ENCODE results near the gene FHAD1.

FHAD1 gene

DNA sequence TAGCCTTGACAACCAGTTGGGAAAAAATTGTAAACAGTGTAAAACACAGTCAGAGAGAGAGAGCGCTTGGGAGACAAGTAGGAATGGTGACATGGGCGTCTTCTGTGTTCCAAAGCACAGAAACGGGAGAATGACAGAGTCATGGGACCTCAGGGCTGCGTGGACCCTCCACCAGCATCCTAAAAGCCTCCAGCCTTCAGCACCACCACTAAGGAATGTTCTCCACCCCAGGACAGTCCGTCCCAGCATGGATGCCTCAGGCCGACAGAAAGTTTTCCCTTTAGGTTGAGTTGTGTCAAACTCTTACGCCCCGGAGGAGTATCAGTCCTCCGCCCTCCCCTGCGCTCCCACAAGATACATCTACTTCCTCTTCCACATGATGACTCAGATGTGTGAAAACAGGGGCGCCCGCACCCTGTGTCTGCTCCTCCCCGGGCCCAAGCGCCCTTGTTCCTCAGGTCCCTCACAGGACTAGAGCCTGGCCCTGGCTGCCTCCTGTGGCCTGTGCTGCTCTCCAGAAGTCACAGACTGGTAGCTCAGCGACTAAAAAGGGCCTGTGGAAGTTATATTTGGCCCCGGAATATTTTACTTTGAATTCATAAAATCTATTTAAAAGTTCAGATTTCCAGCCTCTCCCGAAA lies 98.8 kb downstream of the FHAD1 start:
- TF ChIP-seq, protein P1, sequence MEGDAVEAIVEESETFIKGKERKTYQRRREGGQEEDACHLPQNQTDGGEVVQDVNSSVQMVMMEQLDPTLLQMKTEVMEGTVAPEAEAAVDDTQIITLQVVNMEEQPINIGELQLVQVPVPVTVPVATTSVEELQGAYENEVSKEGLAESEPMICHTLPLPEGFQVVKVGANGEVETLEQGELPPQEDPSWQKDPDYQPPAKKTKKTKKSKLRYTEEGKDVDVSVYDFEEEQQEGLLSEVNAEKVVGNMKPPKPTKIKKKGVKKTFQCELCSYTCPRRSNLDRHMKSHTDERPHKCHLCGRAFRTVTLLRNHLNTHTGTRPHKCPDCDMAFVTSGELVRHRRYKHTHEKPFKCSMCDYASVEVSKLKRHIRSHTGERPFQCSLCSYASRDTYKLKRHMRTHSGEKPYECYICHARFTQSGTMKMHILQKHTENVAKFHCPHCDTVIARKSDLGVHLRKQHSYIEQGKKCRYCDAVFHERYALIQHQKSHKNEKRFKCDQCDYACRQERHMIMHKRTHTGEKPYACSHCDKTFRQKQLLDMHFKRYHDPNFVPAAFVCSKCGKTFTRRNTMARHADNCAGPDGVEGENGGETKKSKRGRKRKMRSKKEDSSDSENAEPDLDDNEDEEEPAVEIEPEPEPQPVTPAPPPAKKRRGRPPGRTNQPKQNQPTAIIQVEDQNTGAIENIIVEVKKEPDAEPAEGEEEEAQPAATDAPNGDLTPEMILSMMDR (IDR thresholded peaks at IDR 0.05), result no peak

DNA sequence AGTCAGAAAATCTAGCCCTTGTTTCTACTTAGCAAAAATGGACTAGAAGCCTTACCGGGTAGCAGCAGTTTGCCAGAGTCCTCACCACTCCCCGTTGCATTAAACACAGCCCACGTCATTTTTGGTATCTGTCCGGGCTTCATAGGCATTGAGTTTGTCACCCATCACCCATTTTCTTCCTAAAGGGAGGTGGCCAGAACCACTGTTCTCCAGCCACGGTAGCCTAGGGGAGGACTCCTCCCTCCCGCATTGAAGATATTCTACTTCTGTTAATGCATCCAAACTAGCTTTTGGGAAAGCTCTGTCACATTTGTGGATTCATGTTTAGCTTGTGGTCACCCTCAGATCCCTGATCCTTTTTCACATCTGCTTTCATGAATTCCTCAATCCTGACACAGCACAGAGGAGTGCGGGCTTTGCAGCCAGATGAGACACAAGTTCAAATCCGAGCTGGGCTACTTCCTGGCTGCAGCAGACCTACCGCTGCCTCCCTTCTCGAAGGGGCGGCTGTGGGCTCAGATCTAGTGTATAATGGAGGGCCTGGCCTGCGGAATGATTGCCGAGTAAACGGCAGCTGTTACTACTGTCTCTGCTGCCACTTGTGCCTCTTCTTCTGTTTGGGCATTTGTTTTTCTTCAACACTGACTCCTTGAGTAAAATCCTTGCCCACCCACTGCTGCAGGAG lies 99.5 kb downstream of the FHAD1 start:
- TF ChIP-seq, protein P1 (IDR thresholded peaks at IDR 0.05), result no peak

- TF ChIP-seq, protein P1 (IDR thresholded peaks at IDR 0.05), result no peak
Measured at GRCh38 chr1:15347182-15347581, 100.2 kb downstream of the FHAD1 start.

GRCh38 chr1:15348648-15349047 lies 101.6 kb downstream of the FHAD1 start:
- TF ChIP-seq, protein P1 (IDR thresholded peaks at IDR 0.05), result no peak

- TF ChIP-seq, protein P1 (IDR thresholded peaks at IDR 0.05), result no peak
Measured at GRCh38 chr1:15349133-15349532, 102.1 kb downstream of the FHAD1 start.

DNA sequence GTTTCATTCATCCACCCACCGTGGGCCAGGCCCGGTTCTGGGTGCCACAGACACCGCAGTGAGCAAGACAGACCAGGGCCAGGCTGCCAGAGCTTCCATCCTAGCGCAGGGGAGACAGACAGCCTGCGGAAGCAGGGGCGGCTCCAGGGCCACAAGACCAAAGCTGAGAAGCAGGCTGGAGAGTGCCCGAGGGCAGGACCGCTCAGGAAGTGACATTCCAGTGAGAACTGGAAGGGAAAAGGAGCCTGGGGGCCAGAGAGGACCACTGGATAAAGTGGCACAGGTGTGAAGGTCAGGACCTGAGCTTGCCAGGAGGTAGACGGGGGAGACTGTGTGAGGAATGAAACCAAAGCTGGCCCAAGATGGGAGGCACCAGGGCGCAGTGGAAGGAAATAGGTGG lies 103.1 kb downstream of the FHAD1 start:
- TF ChIP-seq, protein P1 (IDR thresholded peaks at IDR 0.05), result no peak

- TF ChIP-seq, protein P1 (IDR thresholded peaks at IDR 0.05), result no peak
Measured at GRCh38 chr1:15350551-15351200, 103.7 kb downstream of the FHAD1 start.

Measured in LNCAP (cell line).